Adrenal gland (tissue), 5 donors: ENCODE results near the gene RASSF8.

Experiments used
- CTCF ChIP-seq, 6 experiments: fragments of 450-650 bp in 4 of 6; fragments of 200-600 bp in 2 of 6; sonication (generic) in 1 of 6; IDR thresholded peaks; 1 replicate in 5 of 6; 2 replicates in 1 of 6; pipeline versions ENCODE4 v1.5.1 to v1.8.0; 2016 to 2021; ENCODE audit warnings: antibody characterized with exemption in 6 of 6, mild to moderate bottlenecking in 2 of 6, moderate library complexity in 1 of 6
- POLR2A ChIP-seq, 2 donors: fragments of 450-650 bp; IDR thresholded peaks; one replicate each; pipeline ENCODE4 v1.6.1; 2017; ENCODE audit warnings: antibody characterized with exemption in 2 of 2, mild to moderate bottlenecking in 2 of 2, moderate library complexity in 1 of 2
- donor health status: DM: no; HTN: no; CAD: no.

GRCh38 chr12:25995906-25996305 is 37.4 kb downstream of the RASSF8 start:
- TF ChIP-seq CTCF (IDR thresholded peaks at IDR 0.05) (no peak), POLR2A (IDR thresholded peaks at IDR 0.05) (no peak)
